Caco-2 (cell line): ENCODE results near the gene FBLIM1. TPM values are rescaled to one million over a fixed set of nuclear protein-coding genes. Genes with fewer than 3 reads are reported as not detected.

Experiments used
- BruUV-seq: library from RNA; stranded (reverse); fragments of 400-500 nt; replicated peaks from 2 replicates; lab custom pipeline; 2021; lab: Mats Ljungman, UMichigan
- CTCF ChIA-PET: fragments of 300-600 bp; sonication (Branson Sonifier 250); formaldehyde crosslinking; loops from one replicate; lab custom pipeline; 2022; ENCODE audit warnings: antibody characterized with exemption; lab: Charles Lee
- POLR2A ChIA-PET: fragments of 300-600 bp; sonication (Branson Sonifier 250); formaldehyde crosslinking; loops from one replicate; lab custom pipeline; 2022; ENCODE audit warnings: antibody characterized with exemption; lab: Charles Lee
- DNase-seq, 2 experiments: peaks; one replicate each; pipeline versions ENCODE4 v3.0.0 to v3.0.0-alpha.2; 2020 to 2022
- H3K27me3 ChIP-seq: replicated peaks from 2 replicates; pipeline ENCODE4 v1.6.0; 2011; ENCODE audit warnings: low read length; ENCODE audit not compliant: control insufficient read depth, insufficient read depth
- H3K36me3 ChIP-seq: 2 replicates; pipeline ENCODE4 v1.5.1; 2011; ENCODE audit warnings: low read length; ENCODE audit not compliant: control insufficient read depth, insufficient read depth
- H3K4me1 ChIP-seq: fragments of 250-450 bp; sonication (Bioruptor Pico); 2 replicates; pipeline ENCODE4 v1.5.1; 2020; ENCODE audit warnings: mild to moderate bottlenecking
- H3K4me3 ChIP-seq: 2 replicates; pipeline ENCODE4 v1.5.1; 2011; ENCODE audit warnings: low read depth, mild to moderate bottlenecking, control low read depth, low read length
- H3K9me3 ChIP-seq: fragments of 250-450 bp; sonication (Bioruptor Pico); 2 replicates; pipeline ENCODE4 v1.5.1; 2020; ENCODE audit warnings: mild to moderate bottlenecking, moderate library complexity
- H3K27ac Mint-ChIP-seq: one replicate; pipeline ENCODE4 v1.8.0; 2022; ENCODE audit warnings: mixed read lengths; ENCODE audit not compliant: unreplicated experiment
- H3K27me3 Mint-ChIP-seq: one replicate; pipeline ENCODE4 v1.8.0; 2022; ENCODE audit warnings: mixed read lengths; ENCODE audit not compliant: insufficient read depth, unreplicated experiment
- H3K36me3 Mint-ChIP-seq: one replicate; pipeline ENCODE4 v1.8.0; 2022; ENCODE audit warnings: mild to moderate bottlenecking, mixed read lengths; ENCODE audit not compliant: insufficient read depth, unreplicated experiment
- H3K4me1 Mint-ChIP-seq: one replicate; pipeline ENCODE4 v1.8.0; 2022; ENCODE audit warnings: low read depth, mixed read lengths; ENCODE audit not compliant: unreplicated experiment
- H3K4me3 Mint-ChIP-seq: one replicate; pipeline ENCODE4 v1.8.0; 2022; ENCODE audit warnings: mild to moderate bottlenecking, moderate library complexity, mixed read lengths; ENCODE audit not compliant: unreplicated experiment
- H3K9me3 Mint-ChIP-seq: one replicate; pipeline ENCODE4 v1.8.0; 2022; ENCODE audit warnings: mixed read lengths; ENCODE audit not compliant: unreplicated experiment
- intact Hi-C: fragments of 100-400 bp; cut with micrococcal nuclease; formaldehyde crosslinking; loops from one replicate; pipeline ENCODE4 v1.10.0; 2022; ENCODE audit not compliant: unreplicated experiment
- total RNA-seq: library from RNA; stranded (reverse); gene quantifications from 2 replicates; pipeline ENCODE4 v1.2.3, GENCODE V29; 2022
- TF ChIP-seq, protein P1 (sequence below), 2 experiments: fragments of 200-600 bp in 1 of 2; IDR thresholded peaks; 1 replicate in 1 of 2; 2 replicates in 1 of 2; pipeline versions ENCODE4 v1.5.1 to v1.8.0; 2011 to 2022; ENCODE audit warnings: antibody characterized with exemption in 1 of 2, control low read depth in 1 of 2, inconsistent platforms in 1 of 2, low read depth in 1 of 2, low read length in 1 of 2, mild to moderate bottlenecking in 1 of 2, moderate library complexity in 1 of 2; ENCODE audit not compliant: insufficient read depth in 1 of 2, severe bottlenecking in 1 of 2, unreplicated experiment in 1 of 2

FBLIM1 gene
- total RNA-seq, 1 experiment from 2014 or later, result 5.5 TPM

DNA sequence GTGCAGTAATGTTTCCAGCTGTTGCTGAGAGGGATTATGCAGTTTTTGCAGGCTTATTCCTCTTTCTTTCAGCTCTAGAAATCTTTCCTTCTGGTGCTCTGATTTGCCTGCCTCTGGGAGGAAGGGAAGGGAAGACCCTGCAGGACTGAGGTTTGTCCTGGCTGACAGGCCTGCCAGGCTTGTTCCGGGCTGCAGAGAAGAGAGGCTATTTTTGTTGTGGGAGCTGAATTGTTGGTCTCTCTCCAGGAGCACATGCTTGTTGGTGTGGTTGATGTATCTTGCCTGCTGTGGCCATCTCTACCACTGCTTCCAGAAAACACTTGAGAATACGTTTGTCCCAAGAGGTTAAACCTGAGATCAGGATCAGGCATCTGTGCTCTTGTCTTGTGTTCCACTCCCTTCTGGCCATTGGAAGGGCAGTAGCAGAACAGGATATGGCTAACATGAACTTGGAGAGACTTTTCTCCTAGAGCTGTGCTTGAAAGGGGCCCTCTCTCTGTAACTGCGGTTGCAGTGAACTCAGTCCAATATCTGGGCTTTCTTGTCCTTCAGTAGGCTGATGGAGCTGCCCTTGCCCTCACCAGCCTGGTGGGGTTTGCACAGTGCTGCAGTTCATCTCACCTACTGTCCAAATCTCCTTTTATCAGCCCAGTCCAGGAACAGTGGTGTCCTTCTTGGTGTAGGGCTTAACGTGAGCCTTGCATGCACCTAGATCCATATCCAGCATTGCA lies 44.0 kb upstream of the FBLIM1 start:
- intact Hi-C loops, result no loop called here
- Mint-ChIP-seq H3K9me3 (no peaks in the 10 kb centered on the region), H3K27me3 (no peaks in the 10 kb centered on the region), H3K4me1 (no peaks in the 10 kb centered on the region), H3K36me3 (peaks cover 19% of the 10 kb centered on the region), H3K4me3 (no peak overlapping the region), H3K27ac (no peak overlapping the region)
- ChIA-PET POLR2A (no interaction called here), CTCF (no interaction called here)
- H3K27me3 ChIP-seq, result no peaks in the 10 kb centered on the region
- H3K4me3 ChIP-seq, result no peak overlapping the region
- BruUV-seq, result no TSS peak
- H3K4me1 ChIP-seq, result no peaks in the 10 kb centered on the region
- TF ChIP-seq, protein P1, sequence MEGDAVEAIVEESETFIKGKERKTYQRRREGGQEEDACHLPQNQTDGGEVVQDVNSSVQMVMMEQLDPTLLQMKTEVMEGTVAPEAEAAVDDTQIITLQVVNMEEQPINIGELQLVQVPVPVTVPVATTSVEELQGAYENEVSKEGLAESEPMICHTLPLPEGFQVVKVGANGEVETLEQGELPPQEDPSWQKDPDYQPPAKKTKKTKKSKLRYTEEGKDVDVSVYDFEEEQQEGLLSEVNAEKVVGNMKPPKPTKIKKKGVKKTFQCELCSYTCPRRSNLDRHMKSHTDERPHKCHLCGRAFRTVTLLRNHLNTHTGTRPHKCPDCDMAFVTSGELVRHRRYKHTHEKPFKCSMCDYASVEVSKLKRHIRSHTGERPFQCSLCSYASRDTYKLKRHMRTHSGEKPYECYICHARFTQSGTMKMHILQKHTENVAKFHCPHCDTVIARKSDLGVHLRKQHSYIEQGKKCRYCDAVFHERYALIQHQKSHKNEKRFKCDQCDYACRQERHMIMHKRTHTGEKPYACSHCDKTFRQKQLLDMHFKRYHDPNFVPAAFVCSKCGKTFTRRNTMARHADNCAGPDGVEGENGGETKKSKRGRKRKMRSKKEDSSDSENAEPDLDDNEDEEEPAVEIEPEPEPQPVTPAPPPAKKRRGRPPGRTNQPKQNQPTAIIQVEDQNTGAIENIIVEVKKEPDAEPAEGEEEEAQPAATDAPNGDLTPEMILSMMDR (IDR thresholded peaks at IDR 0.05; ENCODE audit: insufficient read depth in 1 of 2, low read depth in 1 of 2, low read length in 1 of 2, severe bottlenecking in 1 of 2, unreplicated experiment in 1 of 2), result no peak
- DNase-seq, result no peak
- no peaks in the 10 kb centered on the region for H3K9me3 ChIP-seq
- no peaks in the 10 kb centered on the region for H3K36me3 ChIP-seq

DNA sequence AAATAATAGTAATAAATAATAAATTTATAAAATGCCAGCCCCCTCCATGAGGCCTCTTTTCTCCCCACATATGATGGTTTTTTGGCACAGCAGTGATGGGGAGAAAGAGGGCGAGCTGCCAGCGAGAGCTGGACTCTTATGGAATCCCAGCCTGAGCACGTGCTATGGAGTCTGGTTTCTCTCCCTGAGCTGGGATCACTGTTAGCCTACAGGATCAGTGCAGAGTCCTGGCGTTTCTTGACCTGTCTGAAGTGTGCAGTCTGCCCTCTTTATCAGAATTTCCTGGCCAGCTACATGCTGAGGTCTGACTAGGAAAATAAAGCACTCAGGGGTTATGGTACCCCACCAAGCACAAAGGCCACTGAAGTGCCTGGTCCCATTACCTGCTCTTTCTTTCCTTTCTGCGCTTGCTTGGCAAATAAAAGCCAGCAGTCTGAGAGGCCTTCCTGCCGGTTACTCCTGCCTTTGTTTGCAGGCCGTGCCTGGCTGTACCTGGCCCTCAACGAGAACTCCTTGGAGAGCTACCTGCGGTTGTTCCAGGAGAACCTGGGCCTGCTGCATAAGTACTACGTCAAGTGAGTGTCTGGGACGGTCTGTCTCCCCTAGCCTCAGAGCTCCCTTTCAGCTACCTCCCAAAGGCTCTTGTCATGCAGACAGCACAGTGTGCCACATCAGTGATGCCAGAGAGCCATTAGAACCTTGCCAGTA lies 41.0 kb upstream of the FBLIM1 start:
- Mint-ChIP-seq H3K36me3 (peaks cover 33% of the 10 kb centered on the region), H3K9me3 (no peaks in the 10 kb centered on the region), H3K4me3 (no peak overlapping the region), H3K4me1 (no peaks in the 10 kb centered on the region), H3K27me3 (no peaks in the 10 kb centered on the region), H3K27ac (no peak overlapping the region)
- TF ChIP-seq, protein P1 (IDR thresholded peaks at IDR 0.05; ENCODE audit: insufficient read depth in 1 of 2, low read depth in 1 of 2, low read length in 1 of 2, severe bottlenecking in 1 of 2, unreplicated experiment in 1 of 2), result no peak
- intact Hi-C loops, result no loop called here
- H3K4me3 ChIP-seq, result no peak overlapping the region
- ChIA-PET POLR2A (no interaction called here), CTCF (no interaction called here)
- BruUV-seq, result no TSS peak
- H3K36me3 ChIP-seq, result no peaks in the 10 kb centered on the region
- H3K9me3 ChIP-seq, result no peaks in the 10 kb centered on the region
- no peaks in the 10 kb centered on the region for H3K27me3 ChIP-seq
- no peak for DNase-seq
- no peaks in the 10 kb centered on the region for H3K4me1 ChIP-seq

DNA sequence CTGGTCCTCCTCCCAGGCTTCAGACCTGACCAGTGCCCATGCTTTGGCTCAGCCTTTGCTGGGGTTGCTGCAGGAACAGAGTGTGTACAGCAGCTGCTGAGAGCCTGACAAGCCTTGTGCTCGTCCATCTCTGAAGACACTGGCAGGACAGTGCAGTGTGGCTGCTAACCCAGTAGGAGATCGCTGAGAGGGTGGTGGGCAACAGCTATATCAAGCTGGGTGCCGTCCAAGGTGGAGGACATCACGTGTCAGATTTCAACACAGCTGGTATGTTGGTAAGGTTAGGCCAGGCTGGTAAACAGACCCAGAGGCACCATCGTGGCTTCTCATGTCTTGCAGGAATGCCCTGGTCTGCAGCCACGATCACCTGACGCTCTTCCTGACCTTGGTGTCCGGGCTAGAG lies 40.4 kb upstream of the FBLIM1 start:
- Mint-ChIP-seq H3K4me3 (no peak overlapping the region), H3K36me3 (peaks cover 33% of the 10 kb centered on the region), H3K27me3 (no peaks in the 10 kb centered on the region), H3K9me3 (no peaks in the 10 kb centered on the region), H3K27ac (no peak overlapping the region), H3K4me1 (no peaks in the 10 kb centered on the region)
- no peaks in the 10 kb centered on the region for H3K4me1 ChIP-seq
- no peak overlapping the region for H3K4me3 ChIP-seq
- DNase-seq, result no peak
- intact Hi-C loops, result no loop called here
- POLR2A ChIA-PET, result interaction anchor here (0.6 kb wide), 1 partner anchor 115 kb away, joined by 6 read pairs; no protein-coding TSS in a partner anchor
- H3K9me3 ChIP-seq, result no peaks in the 10 kb centered on the region
- BruUV-seq, result no TSS peak
- H3K27me3 ChIP-seq, result no peaks in the 10 kb centered on the region
- CTCF ChIA-PET, result no interaction called here
- TF ChIP-seq, protein P1 (IDR thresholded peaks at IDR 0.05; ENCODE audit: insufficient read depth in 1 of 2, low read depth in 1 of 2, low read length in 1 of 2, severe bottlenecking in 1 of 2, unreplicated experiment in 1 of 2), result no peak
- no peaks in the 10 kb centered on the region for H3K36me3 ChIP-seq
